Right cardiac atrium (tissue), 5 donors: Measurements from ENCODE around the gene VRTN. TPM values are rescaled to one million over a fixed set of nuclear protein-coding genes. Genes with fewer than 3 reads are reported as not detected.

Source experiments
- ATAC-seq, 2 donors: fragments of 200-7000 bp; cut with Tn5 transposase; one replicate each; pipeline versions ENCODE4 v1.8.0 to v1.9.1; 2020; ENCODE audit warnings: moderate library complexity in 2 of 2, mild to moderate bottlenecking in 1 of 2
- DNase-seq, 3 donors: peaks; one replicate each; pipeline ENCODE4 v3.0.0-alpha.2; 2020
- H3K27ac ChIP-seq: one replicate; pipeline ENCODE4 v1.5.1; 2013; ENCODE audit warnings: mild to moderate bottlenecking, low read length, control low read depth, moderate library complexity
- H3K27me3 ChIP-seq: one replicate; pipeline ENCODE4 v1.6.1; 2013; ENCODE audit not compliant: control insufficient read depth, insufficient read depth
- H3K4me1 ChIP-seq: one replicate; pipeline ENCODE4 v1.6.1; 2013; ENCODE audit warnings: low read length; ENCODE audit not compliant: control insufficient read depth, insufficient read depth
- H3K4me3 ChIP-seq: one replicate; pipeline ENCODE4 v1.5.1; 2013; ENCODE audit warnings: low read length, control low read depth
- H3K9me3 ChIP-seq: one replicate; pipeline ENCODE4 v1.6.1; 2013; ENCODE audit warnings: low read length; ENCODE audit not compliant: control insufficient read depth
- WGBS: extraction: QIAGEN DNeasy Blood & Tissue Kit; methylation state at CpG from one replicate; pipeline ENCODE4 v1.1.7; 2013; 5-methylcytosine and 5-hydroxymethylcytosine counted together
- intact Hi-C, 4 donors: fragments of 100-400 bp; cut with DNase I; formaldehyde crosslinking; loops; one replicate each; pipeline versions ENCODE4 v1.11.0 to v1.14.0; 2022 to 2023
- long read RNA-seq, 4 donors: library from polyadenylated mRNA; unstranded; transcript quantifications; one replicate each; pipeline ENCODE4 v2.0.0, GENCODE V29; 2020 to 2021
- polyA plus RNA-seq: library from polyadenylated mRNA; stranded (reverse); fragments of 200-250 nt; gene quantifications from one replicate; pipeline ENCODE4 v1.2.3, GENCODE V29; 2013
- total RNA-seq, 4 donors: library from RNA; stranded (reverse); fragmentation: NEBNext Ultra II Directional; extraction: Animal tissue kit (Norgen Biotek cat#: 25700); gene quantifications; one replicate each; pipeline ENCODE4 v1.2.1, GENCODE V29; 2021
- donor health status: healthy with polysubstance abuse.
- donor health status: DM: no; HTN: yes; CAD: no.
- donor health status: DM: no; HTN: no; CAD: no.
- donor health status: DM: no; HTN: yes; CAD: no; lungs with severe emphysema.
- donor health status: DM: yes; HTN: yes; CAD: no.

Gene VRTN
- total RNA-seq: not detected
- not detected for polyA plus RNA-seq
- long read RNA-seq, donor 1: 0 reads
- long read RNA-seq, donor 2: 0 reads
- long read RNA-seq, donor 3: 0 reads
- long read RNA-seq, donor 4: 0 reads

- WGBS: 46% methylated on average over 12 of the region's 12 CpGs
- H3K4me1 ChIP-seq: no peaks in the 10 kb centered on the region
- no peak for ATAC-seq
- intact Hi-C loops: no loop called here
- no peak within 1 kb of the TSS for H3K4me3 ChIP-seq
- no peak within 1 kb of the TSS for H3K27ac ChIP-seq
- no peak for DNase-seq
- H3K27me3 ChIP-seq: no peaks in the 10 kb centered on the region
- no peaks in the 10 kb centered on the region for H3K9me3 ChIP-seq
Measured at GRCh38 chr14:74348241-74348734, at the start of gene VRTN. VRTN (plus strand) TSS chr14:74348471; CDS start chr14:74356784, 8,313 bp downstream.

GRCh38 chr14:74299061-74299545 lies 49.2 kb upstream of the VRTN start:
- peak in 1 of 2 donors; percentile 49 for ATAC-seq
- Histone ChIP-seq H3K4me3 (no peak overlapping the region), H3K4me1 (peaks cover 12% of the 10 kb centered on the region), H3K27me3 (no peaks in the 10 kb centered on the region), H3K27ac (peak overlapping the region; percentile 61), H3K9me3 (no peaks in the 10 kb centered on the region)
- intact Hi-C loops: no loop called here
- 50% methylated on average over 10 of the region's 10 CpGs for WGBS
- peak in 2 of 3 donors; percentile 27 to 52 for DNase-seq

DNA sequence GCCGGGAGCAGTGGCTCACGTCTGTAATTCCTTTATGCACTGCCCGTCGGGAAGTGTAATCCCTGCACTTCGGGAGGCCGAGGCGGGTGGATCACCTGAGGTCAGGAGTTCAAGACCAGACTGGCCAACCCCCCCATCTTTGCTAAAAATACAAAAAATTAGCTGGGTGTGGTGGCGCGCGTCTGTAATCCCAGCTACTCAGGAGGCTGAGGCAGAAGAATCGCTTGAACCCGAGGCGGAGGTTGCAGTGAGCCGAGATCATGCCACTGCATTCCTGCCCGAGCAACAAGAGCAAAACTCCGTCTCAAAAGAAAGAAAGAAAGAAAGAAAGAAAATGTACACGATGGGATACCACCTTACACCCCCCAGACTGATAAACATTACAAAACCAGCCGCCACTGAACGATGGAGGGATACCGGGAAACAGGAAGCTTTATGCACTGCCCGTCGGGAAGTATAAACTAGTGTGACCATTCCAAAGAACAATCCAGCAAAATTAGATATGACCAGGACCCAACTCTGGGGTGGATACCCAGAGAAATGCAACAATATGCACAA lies 46.6 kb upstream of the VRTN start:
- intact Hi-C loops: no loop called here

DNA sequence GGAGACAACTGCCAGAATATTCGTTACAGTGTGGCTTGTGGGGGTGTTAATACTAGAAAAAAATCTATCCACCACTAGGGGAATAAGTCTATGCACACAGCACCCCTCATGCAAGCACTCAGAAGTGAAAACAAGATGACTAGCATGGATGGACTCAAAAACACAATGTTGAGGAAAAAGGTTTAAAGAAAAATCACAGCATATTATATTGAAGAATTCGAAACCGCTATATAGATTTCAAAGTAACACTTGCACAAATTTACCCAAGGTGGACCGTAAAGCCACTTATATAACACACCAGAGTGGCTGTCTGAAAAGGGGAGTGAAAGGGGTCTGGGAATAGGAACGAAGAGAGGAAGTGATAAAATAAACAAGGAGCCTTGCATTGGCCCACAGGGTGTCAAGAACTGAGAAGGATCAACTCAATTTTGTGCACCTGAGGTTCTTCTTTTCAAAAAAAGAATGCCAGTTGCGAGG lies 46.1 kb upstream of the VRTN start:
- H3K4me3 ChIP-seq: peak overlapping the region; percentile 96
- H3K27ac ChIP-seq: peak overlapping the region; percentile 94
- under 1% methylated on average over 6 of the region's 6 CpGs for WGBS
- DNase-seq (no peak), ATAC-seq (peak; percentile 66 to 73)
- intact Hi-C loops: no loop called here
- no peaks in the 10 kb centered on the region for H3K9me3 ChIP-seq
- peaks cover 12% of the 10 kb centered on the region for H3K4me1 ChIP-seq
- no peaks in the 10 kb centered on the region for H3K27me3 ChIP-seq

More for the DNA sequence above, 46.6 kb upstream of the VRTN start:
- no peaks in the 10 kb centered on the region for H3K9me3 ChIP-seq
- ATAC-seq: no peak
- H3K27me3 ChIP-seq: no peaks in the 10 kb centered on the region
- DNase-seq: no peak
- 31% methylated on average over 22 of the region's 22 CpGs for WGBS
- H3K27ac ChIP-seq: peak overlapping the region; percentile 58
- H3K4me1 ChIP-seq: peaks cover 12% of the 10 kb centered on the region
- peak overlapping the region; percentile 96 for H3K4me3 ChIP-seq

GRCh38 chr14:74302634-74303569 lies 45.4 kb upstream of the VRTN start, which contains the start of gene ABCD4:
ABCD4 (minus strand) TSS chr14:74302934; CDS start chr14:74302912, 22 bp downstream.
- ATAC-seq: peak; percentile 99
- intact Hi-C loops: no loop called here
- peaks cover 12% of the 10 kb centered on the region for H3K4me1 ChIP-seq
- DNase-seq: peak; percentile 94 to 98 (median 97)
- peak within 1 kb of the TSS; percentile 94 for H3K27ac ChIP-seq
- H3K4me3 ChIP-seq: peak within 1 kb of the TSS; percentile 96
- WGBS: 12% methylated on average over 61 of the region's 61 CpGs
- H3K27me3 ChIP-seq: no peaks in the 10 kb centered on the region
- H3K9me3 ChIP-seq: no peaks in the 10 kb centered on the region

- DNase-seq: no peak
- intact Hi-C loops: no loop called here
- H3K4me1 ChIP-seq: no peaks in the 10 kb centered on the region
- WGBS: 82% methylated on average over 5 of the region's 5 CpGs
- no peak overlapping the region for H3K27ac ChIP-seq
- no peak for ATAC-seq
- H3K4me3 ChIP-seq: no peak overlapping the region
- no peaks in the 10 kb centered on the region for H3K27me3 ChIP-seq
- H3K9me3 ChIP-seq: no peaks in the 10 kb centered on the region
Measured at GRCh38 chr14:74308695-74309094, 39.6 kb upstream of the VRTN start.

DNA sequence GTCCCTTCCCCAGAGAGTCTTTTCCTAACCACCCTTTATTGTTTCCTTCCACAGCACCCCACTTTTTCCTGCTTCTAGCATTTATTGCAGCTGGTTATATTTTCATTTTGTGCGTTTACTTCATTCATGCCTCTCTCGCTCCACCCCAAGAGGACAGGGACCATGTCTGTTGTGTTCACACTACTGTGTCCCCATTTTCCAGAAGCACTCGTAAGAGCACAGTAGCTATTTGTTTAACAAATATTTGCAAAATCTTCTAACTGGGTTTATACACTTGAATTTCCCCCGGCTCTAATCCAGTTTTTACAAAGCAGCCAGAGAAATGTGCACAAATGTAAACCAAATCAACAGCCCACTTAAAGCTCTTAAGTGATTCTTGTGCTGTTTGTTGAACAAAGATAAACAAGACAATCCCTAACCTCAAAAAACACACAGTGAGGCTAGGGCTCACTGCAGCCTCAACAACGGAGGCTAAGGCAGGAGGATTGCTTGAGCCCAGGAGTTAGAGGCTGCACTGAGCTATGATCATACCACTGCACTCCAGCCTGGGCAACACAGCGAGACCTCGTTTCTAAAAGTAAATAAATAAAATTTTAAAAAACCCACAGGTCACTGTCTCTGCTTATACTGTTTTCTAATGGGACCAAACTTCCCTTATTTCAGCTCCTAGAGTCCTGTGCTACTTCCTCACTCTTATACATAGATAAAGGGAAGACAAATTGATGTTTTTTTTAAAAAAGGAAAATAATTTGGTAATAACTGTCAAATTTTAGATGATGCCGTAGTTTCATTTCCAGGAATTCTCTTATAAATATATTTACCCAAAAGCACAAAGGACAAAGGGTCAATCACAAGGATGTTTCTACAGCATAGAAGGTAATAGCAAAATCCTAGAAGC lies 38.9 kb upstream of the VRTN start:
- H3K27ac ChIP-seq: no peak overlapping the region
- 82% methylated on average over 8 of the region's 8 CpGs for WGBS
- no peaks in the 10 kb centered on the region for H3K27me3 ChIP-seq
- H3K4me1 ChIP-seq: no peaks in the 10 kb centered on the region
- H3K9me3 ChIP-seq: no peaks in the 10 kb centered on the region
- DNase-seq: no peak
- ATAC-seq: no peak
- intact Hi-C loops: no loop called here
- no peak overlapping the region for H3K4me3 ChIP-seq

GRCh38 chr14:74312161-74312560 lies 36.1 kb upstream of the VRTN start:
- Histone ChIP-seq H3K9me3 (no peaks in the 10 kb centered on the region), H3K4me3 (no peak overlapping the region), H3K27me3 (no peaks in the 10 kb centered on the region), H3K4me1 (no peaks in the 10 kb centered on the region), H3K27ac (no peak overlapping the region)
- DNase-seq (no peak), ATAC-seq (no peak)
- intact Hi-C loops: no loop called here
- 81% methylated on average over 2 of the region's 2 CpGs for WGBS

- H3K9me3 ChIP-seq: no peaks in the 10 kb centered on the region
- 68% methylated on average over 5 of the region's 5 CpGs for WGBS
- intact Hi-C loops: no loop called here
- no peak overlapping the region for H3K4me3 ChIP-seq
- no peak overlapping the region for H3K27ac ChIP-seq
- H3K27me3 ChIP-seq: no peaks in the 10 kb centered on the region
- no peaks in the 10 kb centered on the region for H3K4me1 ChIP-seq
- ATAC-seq: no peak
- DNase-seq: no peak
Measured at GRCh38 chr14:74313601-74314000, 34.7 kb upstream of the VRTN start.

- no peaks in the 10 kb centered on the region for H3K27me3 ChIP-seq
- 66% methylated on average over 4 of the region's 4 CpGs for WGBS
- intact Hi-C loops: no loop called here
- no peaks in the 10 kb centered on the region for H3K4me1 ChIP-seq
- H3K27ac ChIP-seq: no peak overlapping the region
- no peaks in the 10 kb centered on the region for H3K9me3 ChIP-seq
- H3K4me3 ChIP-seq: no peak overlapping the region
- DNase-seq: no peak
- ATAC-seq: no peak
Measured at GRCh38 chr14:74314576-74314975, 33.7 kb upstream of the VRTN start.
